CD4-positive, alpha-beta T cell treated with Interleukin-4 for 4 hours (primary cell): Measurements from ENCODE around the gene HLCS.

Experiments
- DNase-seq: peaks from one replicate; pipeline ENCODE4 v3.0.0-alpha.2; 2020

The HLCS gene

GRCh38 chr21:36985751-36986594, 19.5 kb upstream of the HLCS start:
- peak; percentile 39 for DNase-seq

GRCh38 chr21:36981977-36982700, 15.7 kb upstream of the HLCS start:
- DNase-seq = no peak

GRCh38 chr21:36981049-36981391, 14.6 kb upstream of the HLCS start:
- DNase-seq = no peak

GRCh38 chr21:36980280-36981048, 14.0 kb upstream of the HLCS start:
- DNase-seq = no peak

- peak; percentile 63 for DNase-seq
These were observed 10.6 kb upstream of the HLCS start for GRCh38 chr21:36976882-36977651.

- DNase-seq = no peak
These were observed 9.9 kb upstream of the HLCS start for GRCh38 chr21:36976228-36976861.

GRCh38 chr21:36974851-36975192, 8.4 kb upstream of the HLCS start:
- DNase-seq = no peak

GRCh38 chr21:36973986-36974850, 7.7 kb upstream of the HLCS start:
- DNase-seq = no peak

- no peak for DNase-seq
These were observed 2.5 kb upstream of the HLCS start for GRCh38 chr21:36968976-36969375.

- no peak for DNase-seq
These were observed 1.9 kb upstream of the HLCS start for GRCh38 chr21:36968414-36968813.

- DNase-seq = no peak
These were observed 626 bp upstream of the HLCS start for GRCh38 chr21:36966821-36967768.

GRCh38 chr21:36965720-36966065, 776 bp downstream of the HLCS start:
- DNase-seq = no peak

- no peak for DNase-seq
These were observed 1.4 kb downstream of the HLCS start for GRCh38 chr21:36964827-36965719.

GRCh38 chr21:36964398-36964797, 2.1 kb downstream of the HLCS start:
- DNase-seq = no peak

GRCh38 chr21:36962098-36962780, 4.2 kb downstream of the HLCS start:
- no peak for DNase-seq

GRCh38 chr21:36960676-36961284, 5.7 kb downstream of the HLCS start:
- DNase-seq = no peak

- no peak for DNase-seq
These were observed 7.2 kb downstream of the HLCS start for GRCh38 chr21:36959020-36959835.
